ENCODE data around the gene CHKA. TPM values are rescaled to one million over a fixed set of nuclear protein-coding genes. Genes with fewer than 3 reads are reported as not detected.
A peak's percentile ranks its signal among the peaks of the same experiment; 100 is the strongest.

The CHKA gene
- total RNA-seq, 3 donors from 2014 or later = 44.1 to 74.4 (median 58.5) TPM

DNA sequence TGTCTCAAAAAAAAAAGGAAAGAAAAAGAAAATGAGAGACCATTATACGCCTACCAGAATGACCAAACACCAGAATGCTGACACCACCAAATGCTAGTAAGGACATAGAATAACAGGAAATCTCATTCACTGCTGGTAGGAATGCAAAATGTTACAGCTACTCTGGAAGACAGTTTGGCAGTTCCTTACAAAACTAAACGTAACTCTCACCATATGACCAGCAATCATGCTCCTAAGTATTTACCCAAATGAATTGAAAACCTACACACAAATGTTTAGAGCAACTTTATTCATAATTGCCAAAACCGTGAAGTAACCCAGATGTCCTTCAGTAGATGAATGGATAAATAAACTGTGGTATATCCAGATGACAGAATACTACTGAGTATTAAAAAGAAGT is 7.2 kb downstream of the CHKA start:
- no peak for DNase-seq
- ATAC-seq = no peak
- peaks cover 13% of the 10 kb centered on the region for H3K4me1 ChIP-seq (ENCODE audit: low read depth)

DNA sequence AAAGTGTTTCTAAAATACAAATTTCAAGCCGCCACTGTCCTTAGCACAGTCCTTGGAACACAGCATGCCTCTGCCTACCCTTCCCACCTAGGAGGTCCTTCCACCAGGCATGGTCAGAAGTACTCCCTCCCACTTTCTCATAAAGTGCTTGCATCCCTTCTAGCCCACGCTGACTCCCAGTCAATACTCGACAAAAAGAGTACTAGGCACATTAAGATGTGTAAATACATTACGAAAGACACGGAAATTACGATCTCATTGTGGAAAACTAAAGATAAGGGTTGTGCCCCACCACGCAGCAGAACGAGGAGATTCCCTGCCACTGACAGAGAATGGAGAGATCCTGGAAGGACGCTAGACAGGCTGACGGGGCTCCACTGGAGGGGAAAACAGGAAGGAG is 13.5 kb downstream of the CHKA start:
- Histone ChIP-seq H3K9me3 (no peaks in the 10 kb centered on the region), H3K4me3 (no peak overlapping the region), H3K4me1 (ENCODE audit: low read depth) (peaks cover 20% of the 10 kb centered on the region), H3K36me3 (ENCODE audit: low read depth) (no peaks in the 10 kb centered on the region)
- intact Hi-C loops (cut with DNase I, micrococcal nuclease) = no loop called here
- DNase-seq (no peak), ATAC-seq (peak; percentile 56)
- TF ChIP-seq, protein P1, sequence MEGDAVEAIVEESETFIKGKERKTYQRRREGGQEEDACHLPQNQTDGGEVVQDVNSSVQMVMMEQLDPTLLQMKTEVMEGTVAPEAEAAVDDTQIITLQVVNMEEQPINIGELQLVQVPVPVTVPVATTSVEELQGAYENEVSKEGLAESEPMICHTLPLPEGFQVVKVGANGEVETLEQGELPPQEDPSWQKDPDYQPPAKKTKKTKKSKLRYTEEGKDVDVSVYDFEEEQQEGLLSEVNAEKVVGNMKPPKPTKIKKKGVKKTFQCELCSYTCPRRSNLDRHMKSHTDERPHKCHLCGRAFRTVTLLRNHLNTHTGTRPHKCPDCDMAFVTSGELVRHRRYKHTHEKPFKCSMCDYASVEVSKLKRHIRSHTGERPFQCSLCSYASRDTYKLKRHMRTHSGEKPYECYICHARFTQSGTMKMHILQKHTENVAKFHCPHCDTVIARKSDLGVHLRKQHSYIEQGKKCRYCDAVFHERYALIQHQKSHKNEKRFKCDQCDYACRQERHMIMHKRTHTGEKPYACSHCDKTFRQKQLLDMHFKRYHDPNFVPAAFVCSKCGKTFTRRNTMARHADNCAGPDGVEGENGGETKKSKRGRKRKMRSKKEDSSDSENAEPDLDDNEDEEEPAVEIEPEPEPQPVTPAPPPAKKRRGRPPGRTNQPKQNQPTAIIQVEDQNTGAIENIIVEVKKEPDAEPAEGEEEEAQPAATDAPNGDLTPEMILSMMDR (IDR thresholded peaks at IDR 0.05) = no peak

More for the DNA sequence above, 7.2 kb downstream of the CHKA start:
- Histone ChIP-seq H3K9me3 (no peaks in the 10 kb centered on the region), H3K4me3 (no peak overlapping the region), H3K36me3 (ENCODE audit: low read depth) (no peaks in the 10 kb centered on the region)
- intact Hi-C loops (cut with DNase I, micrococcal nuclease) = no loop called here
- TF ChIP-seq, protein P1 (IDR thresholded peaks at IDR 0.05) = no peak

DNA sequence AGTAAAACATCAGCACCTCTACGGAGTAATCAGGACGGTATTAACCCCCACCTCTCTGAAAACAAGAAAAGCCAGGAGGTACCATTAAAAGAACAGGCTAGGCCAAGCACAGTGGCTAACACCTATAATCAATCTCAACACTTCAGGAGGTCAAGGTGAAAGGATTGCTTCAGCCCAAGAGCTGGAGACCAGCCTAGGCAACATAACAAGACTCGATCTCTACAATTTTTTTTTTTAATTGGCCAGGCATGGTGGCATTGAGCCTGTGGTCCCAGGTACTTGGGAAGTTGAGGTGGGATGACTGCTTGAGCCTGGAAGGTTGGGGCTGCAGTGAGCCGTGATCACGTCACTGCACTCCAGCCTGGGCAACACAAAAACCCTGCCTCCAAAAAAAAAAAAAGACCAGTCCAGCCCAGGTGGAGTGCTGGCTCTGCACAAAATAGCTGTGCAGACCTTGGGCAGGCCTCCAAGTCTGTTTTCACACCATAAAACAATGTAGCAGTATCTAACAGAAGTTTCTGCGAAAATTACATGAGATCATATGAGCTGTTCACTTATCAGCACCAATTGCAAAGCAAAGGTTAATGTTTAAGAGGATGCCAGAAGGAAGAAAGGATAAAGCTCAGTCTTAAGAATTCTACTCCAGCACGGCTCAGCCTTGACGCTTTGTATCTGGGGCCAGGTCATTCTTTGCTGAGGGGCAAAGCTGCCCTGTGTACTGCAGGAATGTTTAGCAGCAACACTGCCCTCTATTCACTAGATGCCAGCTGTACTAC is 14.8 kb downstream of the CHKA start:
- TF ChIP-seq, protein P1 (IDR thresholded peaks at IDR 0.05) = no peak
- no peak overlapping the region for H3K4me3 ChIP-seq
- H3K36me3 ChIP-seq (ENCODE audit: low read depth) = no peaks in the 10 kb centered on the region
- intact Hi-C loops (cut with DNase I, micrococcal nuclease) = no loop called here
- H3K9me3 ChIP-seq = no peaks in the 10 kb centered on the region
- H3K4me1 ChIP-seq (ENCODE audit: low read depth) = peaks cover 26% of the 10 kb centered on the region
- ATAC-seq (peak; percentile 92), DNase-seq (peak in 2 of 3 donors; percentile 70 to 90)

DNA sequence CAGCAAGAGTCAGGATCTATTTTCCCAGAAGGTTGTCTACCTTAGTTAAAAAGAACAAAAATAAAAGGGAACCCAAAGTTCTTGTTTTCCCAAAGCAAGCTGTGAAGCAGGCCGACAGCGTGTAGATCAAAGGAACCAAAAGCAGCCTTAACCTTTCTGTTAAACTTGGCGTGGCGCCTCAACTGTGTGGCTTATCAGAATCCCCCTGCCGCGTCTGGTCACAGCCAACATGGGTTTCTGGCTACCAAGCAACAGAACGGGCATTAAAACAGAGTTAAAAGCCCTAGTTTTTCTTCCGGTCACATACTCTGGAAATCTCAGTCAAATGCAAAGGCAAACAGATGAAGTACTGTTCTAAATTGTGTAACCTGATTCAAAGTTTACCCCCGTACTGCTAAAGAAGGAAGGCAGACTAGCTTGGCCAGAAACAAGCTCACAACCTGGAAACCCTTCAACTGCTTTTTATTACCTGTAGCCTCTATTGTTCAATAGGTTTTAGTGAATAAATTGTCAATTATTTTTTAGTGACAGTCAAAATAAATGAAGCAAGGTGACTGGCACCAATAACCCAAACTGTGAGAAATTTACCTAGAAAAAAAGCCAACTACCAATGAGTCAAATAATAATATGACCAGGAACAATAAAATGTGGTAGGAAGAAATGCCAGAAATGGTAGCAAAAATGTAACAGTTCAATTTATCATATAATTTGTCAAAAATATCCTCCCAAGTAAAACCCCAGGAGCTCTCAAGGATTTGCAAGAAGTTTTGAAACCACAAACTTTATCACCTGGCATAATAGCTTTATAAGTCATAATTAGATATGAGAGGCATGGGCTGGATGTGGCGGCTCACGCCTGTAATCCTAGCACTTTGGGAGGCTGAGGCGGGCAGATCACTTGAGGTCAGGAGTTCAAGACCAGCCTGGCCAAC is 21.4 kb downstream of the CHKA start:
- Histone ChIP-seq H3K4me3 (no peak overlapping the region), H3K9me3 (no peaks in the 10 kb centered on the region), H3K4me1 (ENCODE audit: low read depth) (peaks cover 26% of the 10 kb centered on the region), H3K36me3 (ENCODE audit: low read depth) (no peaks in the 10 kb centered on the region)
- ATAC-seq = peak; percentile 70
- TF ChIP-seq, protein P1 (IDR thresholded peaks at IDR 0.05) = no peak
- intact Hi-C loops (cut with DNase I, micrococcal nuclease) = no loop called here
- DNase-seq = peak in 1 of 3 donors; percentile 70

DNA sequence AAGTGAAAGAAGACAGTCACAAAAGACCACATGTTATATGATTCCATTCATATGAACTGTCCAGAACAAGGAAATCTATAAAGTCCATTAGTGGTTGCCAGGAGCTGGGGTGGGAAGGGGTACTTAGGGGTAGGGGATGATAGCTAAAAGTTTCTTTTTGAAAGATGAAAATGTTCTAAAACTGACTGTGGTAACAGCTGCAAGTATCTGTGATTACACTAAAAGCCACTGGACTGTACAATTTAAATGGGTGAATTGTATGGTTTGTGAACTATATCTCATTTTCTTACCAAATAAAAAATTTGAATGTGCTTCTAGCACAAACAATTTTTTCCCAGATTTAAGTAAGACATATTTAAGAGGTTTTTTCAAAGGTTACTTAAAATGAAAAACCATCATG is 22.1 kb downstream of the CHKA start:
- TF ChIP-seq, protein P1 (IDR thresholded peaks at IDR 0.05) = no peak
- intact Hi-C loops (cut with DNase I, micrococcal nuclease) = no loop called here
- H3K9me3 ChIP-seq = no peaks in the 10 kb centered on the region
- ATAC-seq = no peak
- no peak overlapping the region for H3K4me3 ChIP-seq
- no peak for DNase-seq
- H3K36me3 ChIP-seq (ENCODE audit: low read depth) = no peaks in the 10 kb centered on the region
- H3K4me1 ChIP-seq (ENCODE audit: low read depth) = peaks cover 25% of the 10 kb centered on the region

Measured in mucosa of descending colon (tissue), 3 donors.